Stimulated activated CD4-positive, alpha-beta T cell treated with anti-CD3 and anti-CD28 coated beads, Interleukin-1b, Interleukin-23, amount 100 ng/mL, for 48 hours (primary cell): ENCODE measurements around the gene ATG13.

Source experiments
- DNase-seq: peaks from one replicate; pipeline ENCODE4 v3.0.0-alpha.2; 2020

Gene ATG13

GRCh38 chr11:46677169-46677568 is 59.8 kb downstream of the ATG13 start:
- DNase-seq, result no peak

- DNase-seq, result no peak
Measured at GRCh38 chr11:46677991-46678740, 60.8 kb downstream of the ATG13 start.

DNA sequence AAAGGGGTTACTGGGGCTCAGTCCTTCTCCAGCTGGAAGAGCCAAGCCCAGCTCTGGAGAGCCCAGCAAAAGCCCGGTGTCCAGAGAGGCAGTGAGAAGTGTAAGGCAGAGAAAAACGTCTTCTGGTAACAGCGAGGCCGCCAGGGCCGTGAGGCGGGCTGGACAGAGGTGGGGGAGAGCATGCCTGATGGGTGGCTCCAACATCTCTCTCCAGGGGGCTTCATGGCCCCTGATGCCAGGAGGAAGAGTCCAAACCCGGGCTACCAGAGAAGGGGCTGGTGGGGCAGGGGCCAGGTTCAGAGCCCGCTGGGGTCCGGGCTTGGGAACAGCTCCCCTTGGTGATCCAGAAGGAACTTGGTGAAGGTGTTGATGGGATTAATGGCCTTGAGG is 61.4 kb downstream of the ATG13 start:
- DNase-seq, result no peak

DNA sequence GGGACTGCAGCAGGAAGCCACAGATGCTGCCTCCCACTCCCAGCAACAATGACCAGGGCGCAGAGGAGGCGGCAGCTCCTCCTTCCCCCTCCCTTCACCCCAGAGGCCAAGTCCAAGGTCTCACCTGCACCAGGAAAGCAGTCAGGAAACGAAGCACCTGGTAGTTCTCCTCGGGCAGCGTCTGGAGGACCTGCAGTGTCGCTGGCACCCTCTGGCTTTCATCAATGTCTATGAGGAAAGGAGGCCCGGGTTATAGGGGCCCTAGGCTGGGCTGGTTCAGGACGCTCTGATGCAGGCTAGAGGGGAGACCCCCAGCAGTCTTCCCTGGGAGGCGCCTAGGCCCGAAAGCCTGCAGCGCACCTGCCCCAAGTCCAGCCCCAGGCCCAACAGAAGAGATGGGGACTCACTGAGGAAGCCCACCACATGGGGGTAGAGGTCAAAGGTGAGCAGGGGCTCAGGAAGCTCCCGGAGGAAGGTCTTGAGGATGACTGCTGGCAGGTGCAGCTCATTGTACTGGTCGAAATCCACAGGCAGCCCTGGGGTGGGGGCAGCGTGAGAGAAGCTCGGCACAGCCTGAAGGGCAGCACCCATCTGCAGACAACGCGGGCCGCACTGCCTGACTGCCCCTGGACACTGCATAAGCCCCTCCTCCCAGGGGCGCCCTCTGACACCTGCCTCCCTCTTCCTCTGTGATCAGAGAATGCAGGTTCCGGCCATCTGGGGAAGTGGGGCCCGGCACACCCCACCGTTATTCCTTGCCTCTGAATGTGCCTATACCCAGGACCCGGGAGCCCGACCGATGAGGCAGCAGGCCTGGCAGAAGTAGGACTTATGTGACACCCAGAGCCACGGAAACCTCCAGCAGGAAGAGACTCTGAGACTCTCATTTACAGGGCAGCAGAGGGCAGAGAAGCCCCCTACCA is 62.1 kb downstream of the ATG13 start:
- no peak for DNase-seq

DNA sequence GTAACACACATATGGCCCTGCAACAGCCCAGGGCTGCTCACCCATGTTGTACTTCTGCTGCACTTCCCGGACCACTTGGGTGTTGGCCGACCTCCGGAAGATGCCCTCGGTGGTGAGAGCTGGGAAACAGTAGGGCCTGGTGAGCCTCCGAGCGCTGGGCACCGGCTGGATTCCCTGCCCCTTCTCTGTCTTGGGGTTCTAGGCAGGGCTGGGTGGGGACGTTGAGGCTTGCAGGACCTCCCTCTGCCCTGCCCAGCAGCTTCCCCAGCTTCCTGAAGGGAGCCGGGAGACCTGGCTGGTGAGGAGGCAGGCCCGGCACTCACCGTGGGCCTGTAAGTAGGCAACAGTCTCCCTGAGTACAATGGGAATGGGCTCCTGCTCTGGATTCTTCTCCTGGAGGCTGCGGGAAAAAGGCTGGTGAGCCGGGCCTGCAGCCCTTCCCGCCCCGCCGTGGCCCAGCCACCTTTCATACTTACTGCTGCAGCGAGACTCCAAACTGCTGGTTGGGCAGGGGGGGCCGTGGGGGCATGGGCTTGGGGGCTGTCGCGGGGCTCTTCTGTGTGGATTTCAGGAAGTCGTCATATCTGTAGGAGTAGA is 62.9 kb downstream of the ATG13 start:
- DNase-seq, result no peak

GRCh38 chr11:46680815-46681214 is 63.5 kb downstream of the ATG13 start:
- no peak for DNase-seq

DNA sequence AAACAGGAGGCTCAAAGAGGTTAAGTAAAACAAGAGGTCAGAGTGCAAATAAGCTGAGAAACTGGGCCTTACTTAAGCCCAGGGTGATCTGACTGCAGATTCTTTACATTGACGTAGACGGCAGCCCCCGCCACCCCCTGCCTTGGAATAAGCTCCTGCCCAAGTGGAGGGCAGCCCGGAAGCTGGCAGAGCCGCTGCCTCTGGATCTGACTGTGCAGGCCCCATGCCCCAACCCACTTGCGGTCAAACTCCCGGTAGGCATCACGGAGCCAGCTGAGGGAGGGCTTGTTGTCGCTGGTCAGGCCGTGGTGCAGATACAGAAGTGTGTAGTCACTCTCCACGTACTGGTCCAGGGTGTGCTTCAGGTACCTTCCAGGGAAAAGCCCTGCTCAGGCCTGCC is 64.5 kb downstream of the ATG13 start:
- no peak for DNase-seq

- no peak for DNase-seq
Measured at GRCh38 chr11:46682773-46683752, 65.7 kb downstream of the ATG13 start.

DNA sequence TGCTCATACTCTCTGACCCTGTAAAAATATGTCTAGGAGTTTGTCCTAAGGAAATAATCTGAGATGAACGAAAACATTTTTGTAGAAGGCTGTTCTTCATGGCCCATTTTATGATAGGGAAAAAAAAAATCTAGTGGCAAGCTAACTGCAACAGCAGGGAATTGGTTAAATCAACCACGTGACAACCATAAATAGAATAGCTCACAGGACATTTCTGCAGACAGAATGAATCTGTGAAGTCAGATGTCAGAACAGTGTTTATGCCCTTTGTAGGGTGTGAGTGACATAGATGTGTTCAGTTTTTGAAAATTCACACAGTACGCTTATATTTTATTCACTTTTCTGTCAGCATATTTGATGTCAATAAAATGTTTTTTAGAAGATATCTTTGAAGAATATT is 67.0 kb downstream of the ATG13 start:
- no peak for DNase-seq

DNA sequence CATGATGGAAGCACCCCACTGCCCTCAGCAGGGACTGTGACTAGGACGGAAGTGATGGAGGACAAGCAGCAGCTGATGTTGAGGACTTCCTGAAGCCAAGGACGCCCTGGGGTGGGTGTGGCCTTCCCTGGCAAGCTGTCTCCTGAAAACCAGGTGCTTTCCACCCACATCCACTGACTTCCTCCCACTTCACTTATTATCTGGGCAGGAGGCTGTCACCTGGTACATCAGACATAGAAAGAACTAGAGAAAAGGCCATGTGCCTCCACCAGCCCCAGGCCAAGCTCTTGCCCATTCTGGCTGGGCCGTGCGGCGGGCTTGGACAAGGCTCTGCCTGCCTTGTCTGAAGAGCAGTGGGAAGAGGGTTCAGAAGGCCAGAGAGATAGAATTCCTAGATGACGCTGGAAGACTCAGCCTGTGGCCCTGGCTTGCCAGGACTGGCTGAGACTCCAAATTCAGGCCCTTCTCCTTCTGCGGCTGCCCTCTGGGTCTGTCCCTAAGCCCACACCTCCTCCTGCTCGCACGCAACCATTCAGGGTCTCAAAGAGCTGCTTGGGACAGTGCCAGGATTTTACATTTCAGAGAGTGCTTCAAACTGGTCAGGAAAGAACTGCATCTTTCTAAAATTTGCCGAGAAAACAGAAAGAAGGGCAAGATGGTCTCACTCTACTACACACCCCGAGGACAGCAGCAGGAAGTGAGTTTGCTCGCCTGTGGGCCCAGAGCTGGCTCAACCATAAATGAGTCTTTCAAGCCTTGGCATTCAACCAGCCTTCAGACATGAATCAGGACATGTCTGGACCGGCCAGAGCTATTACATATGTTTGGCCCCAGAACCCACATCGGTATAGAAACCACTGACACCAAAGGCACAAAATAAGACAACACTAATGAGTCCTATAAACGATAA is 69.8 kb downstream of the ATG13 start:
- no peak for DNase-seq

DNA sequence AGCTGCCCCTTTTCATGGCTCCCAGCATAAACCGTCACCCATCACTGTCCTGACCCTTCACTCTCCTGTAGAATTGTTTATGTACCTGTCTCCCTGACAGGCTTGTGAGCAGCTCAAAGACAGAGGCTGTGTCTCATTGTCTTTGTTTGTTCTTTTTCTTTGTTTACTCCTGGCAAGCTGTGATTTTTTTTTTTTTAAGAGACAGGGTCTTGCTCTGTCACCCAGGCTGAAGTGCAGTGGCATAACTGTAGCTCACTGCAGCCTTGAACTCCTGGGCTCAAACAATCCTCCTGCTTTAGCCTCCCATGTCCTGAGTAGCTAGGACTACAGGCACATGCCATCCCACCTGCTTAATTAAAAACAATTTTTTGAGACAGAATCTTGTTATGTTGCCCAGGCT is 73.3 kb downstream of the ATG13 start:
- no peak for DNase-seq

- no peak for DNase-seq
Measured at GRCh38 chr11:46692450-46692849, 75.1 kb downstream of the ATG13 start.

DNA sequence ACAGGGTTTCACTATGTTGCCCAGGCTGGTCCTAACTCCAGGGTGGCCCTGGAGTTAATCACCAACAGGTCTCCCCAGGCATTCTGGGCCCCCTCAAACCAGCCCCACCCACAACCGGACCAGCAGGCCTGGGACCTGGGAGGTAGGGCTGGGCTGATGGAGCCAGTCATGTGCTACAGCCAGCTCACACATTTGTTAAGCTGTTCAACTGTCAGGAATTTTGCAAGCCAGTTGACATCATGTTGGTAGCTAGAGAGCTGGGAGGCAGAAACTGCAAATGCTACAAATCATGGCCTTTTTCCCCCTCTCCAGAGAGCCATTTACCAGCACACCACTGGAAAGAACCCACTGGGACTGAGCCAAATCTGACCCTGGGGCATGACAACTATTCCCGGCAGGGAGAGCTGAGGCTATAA is 76.3 kb downstream of the ATG13 start:
- no peak for DNase-seq

DNA sequence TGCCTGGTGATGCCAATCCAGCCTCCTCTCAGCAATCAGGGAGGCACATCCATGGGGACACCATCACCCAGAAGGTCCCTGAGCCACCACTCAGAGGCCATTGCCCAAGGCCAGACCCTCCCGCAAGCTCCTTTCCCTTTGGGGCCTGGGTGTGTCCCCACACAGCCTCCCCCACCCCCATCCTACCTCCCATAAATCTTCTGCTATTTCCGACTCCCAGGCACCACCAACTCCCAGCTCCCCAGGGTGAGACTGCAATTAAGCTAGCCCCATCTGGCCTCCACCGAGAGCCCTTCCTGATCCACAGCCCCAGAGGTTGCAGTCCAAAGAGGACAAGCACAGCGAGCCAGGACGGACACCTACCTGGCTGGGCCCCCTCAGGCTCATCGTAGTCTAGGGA is 76.7 kb downstream of the ATG13 start:
- no peak for DNase-seq

- no peak for DNase-seq
Measured at GRCh38 chr11:46694607-46695006, 77.3 kb downstream of the ATG13 start.

DNA sequence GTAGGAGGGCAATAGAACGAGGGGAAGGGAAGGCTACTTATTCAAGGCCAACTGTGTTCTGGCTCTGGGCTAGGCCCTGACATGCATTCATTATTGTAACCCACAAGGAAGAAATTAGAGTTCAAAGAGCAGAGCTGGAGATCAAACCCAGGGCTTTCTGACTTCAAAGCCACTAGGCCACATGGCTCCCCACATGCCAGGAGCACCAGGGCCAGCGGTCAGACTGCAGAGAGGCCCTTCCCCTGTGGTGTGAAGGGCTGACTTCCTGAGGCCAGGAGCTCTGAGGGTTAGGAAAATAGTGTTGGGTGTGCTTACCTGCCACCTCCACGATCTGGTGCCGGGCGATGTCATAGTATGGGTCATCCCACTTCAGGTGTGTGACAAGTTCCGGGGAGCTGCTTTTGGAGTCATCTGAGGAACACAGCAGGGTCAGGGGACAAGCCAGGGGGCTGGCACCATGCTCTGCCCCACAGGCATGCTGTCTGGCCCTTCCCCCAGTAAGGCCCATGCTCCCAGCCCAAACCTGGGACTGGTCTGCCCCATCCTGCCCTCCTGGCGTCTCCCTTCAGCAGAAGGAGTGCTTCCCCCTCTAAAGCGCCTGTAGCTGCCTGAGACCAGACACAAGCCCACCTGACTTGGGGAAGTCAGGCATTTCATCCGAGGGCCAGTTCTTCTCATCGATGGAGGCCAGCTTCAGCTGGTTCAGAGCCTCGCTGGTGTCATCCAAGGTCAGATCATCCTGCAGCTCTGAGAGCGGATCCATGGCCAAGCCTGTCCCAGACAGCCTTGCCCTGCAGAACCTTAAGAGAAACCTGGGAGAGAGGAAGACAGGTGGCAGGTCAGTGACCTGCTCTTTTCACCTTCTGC is 78.2 kb downstream of the ATG13 start:
- DNase-seq, result no peak

- DNase-seq, result no peak
Measured at GRCh38 chr11:46696212-46696558, 78.8 kb downstream of the ATG13 start.

DNA sequence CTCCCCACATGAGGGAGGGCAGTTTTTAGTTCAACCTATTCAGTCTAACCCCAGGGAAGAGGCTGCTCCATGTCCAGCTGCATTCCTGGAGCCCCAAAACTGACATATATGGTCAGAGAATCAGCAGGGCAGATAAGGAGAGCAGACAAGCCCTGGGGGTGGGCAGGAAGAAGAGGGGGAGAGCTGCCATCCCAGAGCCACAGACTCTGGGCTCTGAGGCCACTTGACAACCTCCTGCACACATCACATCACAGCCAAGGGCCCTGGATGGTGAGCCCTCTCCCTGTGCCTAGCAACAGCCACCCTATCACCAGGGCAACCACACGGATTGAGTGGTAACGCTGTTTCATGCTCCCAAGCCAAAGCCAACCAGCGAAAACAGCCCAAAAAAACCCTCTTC is 80.0 kb downstream of the ATG13 start:
- DNase-seq, result no peak

- DNase-seq, result no peak
Measured at GRCh38 chr11:46697723-46698122, 80.4 kb downstream of the ATG13 start.

DNA sequence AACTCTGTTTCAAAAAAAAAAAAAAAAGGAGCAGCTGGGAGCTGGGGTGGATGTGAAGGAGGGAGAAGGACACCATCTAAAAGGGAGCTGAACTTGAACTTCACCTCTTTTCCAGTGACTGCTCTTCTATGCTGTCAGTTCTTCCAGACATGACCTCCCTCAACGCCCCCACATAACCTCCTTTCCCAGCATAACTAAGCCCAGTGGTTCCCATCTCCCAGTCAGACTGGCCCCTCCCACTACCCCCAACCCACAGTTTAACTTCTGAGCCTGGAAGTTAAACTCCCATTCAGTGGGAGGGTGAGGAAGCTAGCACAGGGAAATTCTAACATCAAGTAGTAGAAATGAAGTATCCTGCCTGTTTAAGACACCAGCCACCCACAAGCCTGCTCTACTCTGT is 81.2 kb downstream of the ATG13 start:
- DNase-seq, result no peak
